ENCODE results near the gene BACE1.

DNA sequence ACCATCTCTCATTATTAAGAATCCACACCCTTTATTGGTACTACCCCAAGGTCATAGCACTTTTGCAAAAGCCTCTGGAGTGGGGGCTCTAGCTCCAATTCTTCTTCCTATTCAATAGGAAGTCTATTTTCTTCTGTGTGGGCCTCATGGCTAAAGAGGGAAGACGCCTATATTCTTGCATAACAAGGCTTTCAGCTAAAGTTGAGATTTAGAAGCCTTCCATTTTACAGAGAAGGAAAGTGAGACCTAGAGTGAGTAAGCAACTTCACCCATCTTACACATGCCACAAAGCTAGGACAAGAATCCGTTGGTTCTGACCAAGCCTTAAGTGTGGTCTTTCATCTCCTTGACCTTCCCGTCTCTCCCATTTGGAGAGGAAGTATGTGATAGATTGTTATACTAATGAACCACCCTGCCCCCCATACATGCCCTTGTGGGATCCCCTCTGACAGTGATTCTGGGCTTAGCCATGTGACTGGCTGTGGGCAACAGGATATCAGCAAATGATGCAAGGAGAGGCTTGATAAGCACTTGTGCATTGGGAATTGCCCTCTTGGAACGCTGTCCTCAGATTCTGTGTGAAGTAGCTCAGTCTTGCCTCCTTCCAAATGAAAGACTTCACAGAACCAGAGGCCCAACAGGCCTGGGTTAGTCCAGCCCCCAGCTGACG is 12.3 kb downstream of the BACE1 start:
- TF ChIP-seq EZH2 (IDR thresholded peaks at IDR 0.05; ENCODE audit: low read depth), result no peak
- TF ChIP-seq CTCF (conservative IDR thresholded peaks at IDR 0.05), result no peak

Measured in PC-9 (cell line).